HG02840 (cell line): ENCODE measurements around the gene PLEKHO1.
"Not testable (repeated sequence)": the region's sequence is repeated elsewhere in the genome, so short reads cannot be mapped to it uniquely, and the experiment has no call there.

Experiments used
- ATAC-seq: cut with Tn5 transposase; IDR thresholded peaks from one replicate; pipeline ENCODE4 v1.9.1; 2021; ENCODE audit warnings: mild to moderate bottlenecking, moderate library complexity, moderate number of reproducible peaks; ENCODE audit not compliant: unreplicated experiment, low FRiP score

The PLEKHO1 gene, protein sequence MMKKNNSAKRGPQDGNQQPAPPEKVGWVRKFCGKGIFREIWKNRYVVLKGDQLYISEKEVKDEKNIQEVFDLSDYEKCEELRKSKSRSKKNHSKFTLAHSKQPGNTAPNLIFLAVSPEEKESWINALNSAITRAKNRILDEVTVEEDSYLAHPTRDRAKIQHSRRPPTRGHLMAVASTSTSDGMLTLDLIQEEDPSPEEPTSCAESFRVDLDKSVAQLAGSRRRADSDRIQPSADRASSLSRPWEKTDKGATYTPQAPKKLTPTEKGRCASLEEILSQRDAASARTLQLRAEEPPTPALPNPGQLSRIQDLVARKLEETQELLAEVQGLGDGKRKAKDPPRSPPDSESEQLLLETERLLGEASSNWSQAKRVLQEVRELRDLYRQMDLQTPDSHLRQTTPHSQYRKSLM

GRCh38 chr1:150149271-150150132 lies at the start of gene PLEKHO1:
PLEKHO1 (plus strand) TSS chr1:150149916; CDS start chr1:150150258, 342 bp downstream.
- peak; percentile 53 for ATAC-seq

GRCh38 chr1:150102986-150103385 lies 46.7 kb upstream of the PLEKHO1 start:
- no peak for ATAC-seq

GRCh38 chr1:150106341-150106740 lies 43.4 kb upstream of the PLEKHO1 start:
- no peak for ATAC-seq

- no peak for ATAC-seq
Measured at GRCh38 chr1:150109586-150109985, 40.1 kb upstream of the PLEKHO1 start.

DNA sequence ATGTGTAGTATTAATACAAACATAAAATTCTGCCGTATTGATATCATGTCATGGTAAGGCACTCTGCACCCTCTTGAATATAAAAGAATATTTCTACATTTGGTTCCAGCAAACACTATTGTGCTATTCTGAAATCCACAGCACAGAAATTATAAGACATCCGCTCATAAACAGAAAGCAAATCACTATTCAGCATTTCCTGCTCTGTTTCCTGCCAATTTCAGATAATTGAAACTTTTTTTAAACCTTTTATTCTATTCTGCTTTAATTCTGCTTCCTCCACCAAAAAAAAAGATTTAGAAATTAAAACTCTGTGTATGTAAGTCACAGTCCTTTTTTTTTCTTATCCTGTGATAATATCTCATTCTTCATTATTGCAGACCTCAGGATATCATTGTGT lies 39.6 kb upstream of the PLEKHO1 start:
- ATAC-seq = no peak

GRCh38 chr1:150111670-150112069 lies 38.0 kb upstream of the PLEKHO1 start:
- ATAC-seq = no peak

- ATAC-seq = no peak
Measured at GRCh38 chr1:150115121-150115520, 34.6 kb upstream of the PLEKHO1 start.

DNA sequence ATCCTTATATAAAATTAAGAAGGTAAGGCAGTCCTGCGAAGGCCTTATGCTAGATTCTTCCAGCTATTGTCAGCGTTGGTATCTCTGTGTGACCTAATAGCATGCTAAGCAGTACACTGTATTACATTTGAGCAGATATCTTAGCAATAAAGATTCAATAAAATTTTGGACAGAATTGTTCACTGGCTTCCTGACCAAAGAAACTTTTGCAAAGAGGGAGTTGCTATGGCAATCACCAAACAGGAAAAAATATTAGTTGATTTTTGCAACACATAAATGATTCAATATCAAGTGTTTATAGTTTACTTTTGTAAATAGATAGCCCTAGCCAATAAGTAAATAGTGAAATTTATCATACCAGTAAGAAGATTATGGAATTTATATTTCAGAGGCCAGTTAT lies 31.0 kb upstream of the PLEKHO1 start:
- ATAC-seq = no peak

GRCh38 chr1:150121236-150121862 lies 28.4 kb upstream of the PLEKHO1 start:
- ATAC-seq = no peak

DNA sequence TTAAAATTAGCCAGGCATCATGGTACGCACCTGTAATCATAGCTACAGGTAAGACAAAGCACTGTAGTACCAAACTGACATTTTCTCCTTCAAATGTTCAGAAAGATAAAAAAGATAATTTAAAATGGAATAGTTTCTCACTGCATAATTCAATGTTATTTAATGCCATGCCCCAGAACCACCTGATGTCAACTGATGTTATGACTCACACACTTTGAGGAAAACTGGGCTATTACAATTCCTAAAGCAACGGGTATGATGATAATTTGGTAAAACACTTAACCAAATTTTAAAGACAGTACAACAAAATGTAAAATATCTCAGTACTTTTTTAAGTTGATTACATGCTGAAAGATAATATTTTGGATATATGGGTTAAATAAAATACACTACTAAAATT lies 22.9 kb upstream of the PLEKHO1 start:
- no peak for ATAC-seq

- no peak for ATAC-seq
Measured at GRCh38 chr1:150127464-150127863, 22.3 kb upstream of the PLEKHO1 start.

DNA sequence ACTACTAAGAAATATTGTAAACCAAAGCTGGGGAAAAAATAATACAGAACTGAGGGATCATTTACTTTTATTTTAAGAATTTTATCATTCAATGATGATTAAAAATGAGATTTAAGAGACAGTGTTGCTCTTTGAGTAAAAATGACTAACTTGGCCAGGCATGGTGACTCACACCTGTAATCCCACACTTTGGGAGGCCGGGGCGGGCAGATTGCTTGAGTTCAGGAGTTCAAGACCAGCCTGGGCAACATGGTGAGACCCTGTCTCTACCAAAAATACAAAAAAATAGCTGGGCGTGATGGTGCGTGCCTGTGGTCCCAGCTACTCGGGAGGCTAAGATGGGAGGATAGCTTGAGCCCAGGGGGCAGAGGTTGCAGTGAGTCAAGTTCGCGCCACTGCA lies 21.8 kb upstream of the PLEKHO1 start:
- no peak for ATAC-seq

- ATAC-seq = no peak
Measured at GRCh38 chr1:150132372-150132771, 17.3 kb upstream of the PLEKHO1 start.

DNA sequence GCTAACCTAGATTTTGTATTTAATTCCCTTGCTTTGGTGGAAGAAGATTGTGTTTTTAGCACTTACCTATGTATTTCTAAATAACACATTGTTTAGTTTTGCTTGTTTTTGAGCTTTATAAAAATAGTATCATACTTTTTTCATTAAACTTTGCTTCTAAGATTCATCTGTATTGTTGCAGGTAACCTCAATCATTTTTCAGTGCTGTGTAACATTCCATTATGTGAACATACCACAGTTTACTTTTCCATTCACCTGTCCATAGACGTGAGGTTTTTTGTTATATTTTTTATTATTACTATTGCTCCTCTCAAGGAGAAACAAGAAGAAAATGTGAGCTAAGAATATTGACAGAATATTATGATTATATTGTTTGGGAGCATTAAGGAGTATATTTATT lies 15.2 kb upstream of the PLEKHO1 start:
- no peak for ATAC-seq

DNA sequence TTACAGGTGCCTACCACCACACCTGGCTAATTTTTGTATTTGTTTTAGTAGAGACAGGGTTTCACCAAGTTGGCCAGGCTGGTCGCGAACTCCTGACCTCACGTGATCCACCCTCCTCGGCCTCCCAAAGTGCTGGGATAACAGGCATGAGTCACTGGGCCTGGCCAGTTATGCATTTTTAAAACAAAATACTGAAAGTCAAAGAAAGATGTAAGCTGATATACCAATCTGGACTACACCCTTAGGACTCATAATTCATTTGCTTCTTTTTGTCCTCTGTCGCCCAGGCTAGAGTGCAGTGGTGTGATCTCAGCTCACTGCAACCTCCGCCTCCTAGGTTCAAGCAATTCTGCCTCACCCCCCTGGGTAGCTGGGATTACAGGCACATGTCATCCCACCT lies 14.3 kb upstream of the PLEKHO1 start:
- ATAC-seq = not testable (repeated sequence)

DNA sequence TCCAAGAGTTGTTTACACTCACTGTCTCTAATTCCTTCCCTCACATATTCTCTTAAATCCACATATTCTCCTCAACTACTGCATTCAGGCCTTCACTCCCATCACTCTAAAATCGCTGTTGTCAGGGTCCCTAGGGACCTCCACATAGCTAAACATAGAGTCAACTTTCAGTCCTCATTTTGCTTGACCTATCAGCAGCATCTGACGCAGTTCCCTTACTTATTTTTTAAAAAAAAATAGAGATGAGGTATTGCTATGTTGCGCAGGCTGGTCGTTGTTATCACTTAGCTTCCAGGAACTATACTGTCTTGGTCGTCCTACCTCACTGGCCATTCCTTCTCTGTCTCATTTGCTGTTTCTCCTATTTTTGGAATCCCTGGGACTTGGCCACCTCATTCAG lies 11.7 kb upstream of the PLEKHO1 start:
- ATAC-seq = no peak

DNA sequence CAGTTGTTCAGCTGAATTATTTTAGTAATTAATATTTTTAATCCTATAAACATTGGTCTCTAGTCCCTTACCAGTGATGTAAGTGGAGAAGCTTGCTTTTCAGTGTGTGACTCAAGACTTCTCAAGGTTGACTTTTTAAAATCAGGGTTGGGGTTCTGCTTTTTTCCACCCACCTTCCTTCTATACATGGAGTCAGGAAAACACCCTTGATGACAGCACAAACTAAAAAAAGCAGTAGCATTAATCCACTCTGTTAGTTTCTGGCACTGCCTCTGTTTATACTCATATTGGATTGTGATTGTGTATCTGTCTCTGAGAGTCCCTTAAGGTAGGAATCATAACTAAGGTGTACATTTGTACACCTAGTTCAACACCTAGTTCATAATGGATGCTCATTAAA lies 8.3 kb upstream of the PLEKHO1 start:
- no peak for ATAC-seq

- no peak for ATAC-seq
Measured at GRCh38 chr1:150142083-150142482, 7.6 kb upstream of the PLEKHO1 start.

DNA sequence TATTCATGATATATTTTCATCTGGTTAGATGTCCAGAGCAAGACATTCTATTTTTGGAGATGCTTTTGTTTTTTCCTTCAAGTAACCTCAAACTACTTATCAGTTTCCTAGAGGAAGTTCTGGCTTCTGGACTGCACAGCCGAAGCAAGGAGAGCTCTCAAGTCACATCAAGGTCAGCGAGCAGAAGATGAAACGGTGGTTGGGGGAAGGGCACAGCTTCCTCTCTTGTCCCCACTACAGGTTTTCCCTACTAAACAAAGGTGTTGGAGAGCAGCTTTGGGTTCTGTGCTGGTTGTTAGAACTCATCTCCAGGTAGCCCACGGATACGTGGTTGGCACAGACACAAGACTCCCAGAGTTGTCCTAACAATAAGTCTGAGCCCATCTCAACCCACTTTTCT lies 5.1 kb upstream of the PLEKHO1 start:
- no peak for ATAC-seq

DNA sequence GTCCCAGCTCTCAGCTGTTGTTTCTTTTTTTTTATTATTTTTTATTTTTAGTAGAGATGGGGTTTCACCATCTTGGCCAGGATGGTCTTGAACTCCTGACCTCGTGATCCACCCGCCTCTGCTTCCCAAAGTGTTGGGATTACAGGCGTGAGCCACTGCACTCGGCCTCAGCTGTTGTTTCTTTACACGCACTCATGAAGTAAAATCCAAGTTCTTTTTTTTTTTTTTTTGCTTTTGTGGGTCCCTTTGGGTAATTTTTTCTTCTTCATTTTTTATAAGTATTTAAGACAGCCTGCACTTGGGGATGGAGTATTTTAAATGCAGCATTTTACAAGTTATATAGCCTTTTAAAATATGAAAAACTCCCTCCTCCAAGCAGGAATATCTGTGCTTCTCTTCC lies 3.7 kb upstream of the PLEKHO1 start:
- not testable (repeated sequence) for ATAC-seq
